ENCODE measurements around the gene THSD4.
"Not testable (repeated sequence)": the region's sequence is repeated elsewhere in the genome, so short reads cannot be mapped to it uniquely, and the experiment has no call there.

Gene THSD4

DNA sequence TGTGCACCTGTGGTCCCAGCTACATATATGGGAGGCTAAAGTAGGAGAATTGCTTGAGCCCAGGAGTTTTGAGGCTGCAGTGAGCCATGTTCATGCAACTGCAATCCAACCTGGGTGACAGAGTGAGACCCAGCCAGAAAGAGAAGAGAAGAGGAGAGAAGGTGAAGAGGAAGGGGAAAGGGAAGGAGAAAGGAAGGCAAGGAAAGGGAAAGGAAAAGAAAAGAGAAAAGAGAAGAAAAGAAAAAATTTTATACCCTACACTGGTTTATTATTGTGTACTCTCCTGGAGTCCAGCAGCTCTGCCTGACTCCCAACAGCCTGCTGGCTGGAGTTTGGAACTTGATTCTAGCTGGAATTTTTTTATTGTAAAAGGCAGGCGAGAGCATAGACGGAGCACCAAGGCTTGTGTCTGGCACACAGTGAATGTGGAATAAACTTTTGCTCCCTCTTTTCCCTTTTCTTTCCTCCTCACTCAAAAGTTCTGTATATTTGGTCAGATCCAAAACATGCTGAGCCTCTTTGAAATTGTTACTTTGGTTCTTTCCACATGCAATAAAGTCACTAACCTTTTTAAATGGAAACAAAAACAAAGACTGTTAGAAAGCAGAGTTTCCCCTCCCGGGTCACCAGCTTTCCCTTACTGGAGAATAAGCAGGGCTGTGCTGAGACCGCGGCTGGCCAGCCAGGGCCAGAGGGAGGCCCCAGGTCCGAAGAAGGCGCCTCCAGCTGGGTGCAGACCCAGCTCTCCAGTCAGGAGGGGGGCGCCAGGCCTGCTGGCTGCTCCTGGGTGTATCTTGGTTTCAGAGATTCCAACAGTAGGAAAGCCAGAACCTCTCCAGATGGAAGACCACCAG is 9.9 kb downstream of the THSD4 start:
- DNase-seq: no peak

GRCh38 chr15:71125831-71126450 is 10.7 kb downstream of the THSD4 start:
- DNase-seq: no peak

- DNase-seq: no peak
Measured at GRCh38 chr15:71127083-71127482, 11.8 kb downstream of the THSD4 start.

- DNase-seq: not testable (repeated sequence)
Measured at GRCh38 chr15:71128159-71128558, 12.9 kb downstream of the THSD4 start.

- DNase-seq: no peak
Measured at GRCh38 chr15:71128939-71129562, 13.8 kb downstream of the THSD4 start.

GRCh38 chr15:71129669-71130068 is 14.4 kb downstream of the THSD4 start:
- no peak for DNase-seq

GRCh38 chr15:71131601-71132362 is 16.5 kb downstream of the THSD4 start:
- DNase-seq: no peak

DNA sequence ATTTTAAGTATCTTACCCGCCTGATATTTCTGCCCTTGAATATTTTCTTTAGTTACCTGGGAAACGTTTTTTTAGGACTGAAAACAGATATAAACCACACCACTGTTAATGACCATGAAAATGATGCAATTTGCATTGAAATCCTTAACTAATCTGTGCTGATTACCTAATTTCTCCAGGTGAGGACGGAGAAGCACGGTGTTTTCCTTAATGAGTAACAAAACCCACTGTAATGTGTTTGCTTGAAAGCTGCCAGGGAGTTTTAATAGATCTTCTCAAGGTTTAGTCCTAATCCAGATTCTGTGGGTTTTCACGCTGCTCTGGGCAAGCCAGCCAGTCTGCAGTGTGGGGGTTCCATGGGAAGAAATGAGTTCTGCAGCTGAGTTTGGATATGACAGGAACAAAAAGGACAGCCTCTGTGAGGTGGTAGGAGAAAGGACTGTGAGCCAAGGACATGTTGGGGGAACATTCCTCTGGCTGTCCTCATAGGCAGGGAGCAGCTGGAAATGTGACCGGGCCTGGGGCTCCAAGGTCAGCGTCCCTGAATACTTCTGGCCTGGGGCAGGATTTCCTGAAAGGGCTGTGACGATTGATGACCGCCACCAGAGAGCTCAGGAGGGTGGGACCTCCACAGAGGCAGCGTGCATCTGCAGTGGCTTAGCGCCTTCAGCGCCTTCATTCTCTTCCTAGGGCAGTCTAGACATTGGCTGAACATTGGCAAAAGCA is 18.6 kb downstream of the THSD4 start:
- DNase-seq: no peak

GRCh38 chr15:71136159-71136783 is 21.0 kb downstream of the THSD4 start:
- DNase-seq: no peak

- no peak for DNase-seq
Measured at GRCh38 chr15:71136793-71137518, 21.7 kb downstream of the THSD4 start.

DNA sequence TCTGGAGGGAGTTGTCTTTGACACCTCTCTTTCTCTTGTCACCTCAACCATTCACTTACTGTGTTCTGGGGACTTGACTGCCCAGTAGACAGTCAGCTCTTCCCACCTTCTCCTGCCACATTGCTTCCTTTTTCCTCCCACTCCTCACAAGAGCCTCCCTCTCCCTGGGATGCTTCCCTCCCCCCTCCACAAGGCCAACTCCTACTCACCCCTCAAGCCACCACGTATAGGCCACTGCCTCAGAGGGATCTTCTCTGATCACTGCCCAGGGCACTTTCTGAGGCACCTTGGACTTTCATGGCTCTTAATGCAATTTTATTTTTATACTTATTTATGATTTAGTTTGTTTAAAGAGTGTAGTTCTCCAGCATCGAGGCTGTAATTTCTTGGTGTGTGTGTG is 23.2 kb downstream of the THSD4 start:
- no peak for DNase-seq

DNA sequence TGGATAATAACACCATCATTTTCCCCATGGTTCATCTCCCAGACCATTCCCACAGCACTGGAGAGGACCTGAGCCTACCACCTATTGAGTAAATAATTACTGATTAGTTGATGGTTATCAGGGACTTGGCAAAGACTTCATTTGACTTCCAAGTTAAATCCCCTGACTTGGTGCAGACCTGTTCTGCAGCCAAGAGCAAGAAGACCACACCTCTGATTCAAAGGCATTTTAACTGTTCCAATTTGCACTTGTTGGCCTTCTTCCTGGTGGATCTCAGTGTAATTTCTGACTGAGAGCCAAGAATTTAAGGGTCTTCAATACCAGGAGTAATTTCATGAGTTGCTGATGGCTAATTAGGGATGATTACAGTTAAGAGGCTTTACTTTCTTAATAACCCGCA is 24.0 kb downstream of the THSD4 start:
- no peak for DNase-seq

- DNase-seq: no peak
Measured at GRCh38 chr15:71141572-71141971, 26.3 kb downstream of the THSD4 start.

GRCh38 chr15:71142780-71143179 is 27.5 kb downstream of the THSD4 start:
- no peak for DNase-seq

- DNase-seq: no peak
Measured at GRCh38 chr15:71143373-71144310, 28.4 kb downstream of the THSD4 start.

GRCh38 chr15:71145648-71146047 is 30.4 kb downstream of the THSD4 start:
- no peak for DNase-seq

GRCh38 chr15:71146580-71146982 is 31.3 kb downstream of the THSD4 start:
- no peak for DNase-seq

- no peak for DNase-seq
Measured at GRCh38 chr15:71148048-71148447, 32.8 kb downstream of the THSD4 start.

- no peak for DNase-seq
Measured at GRCh38 chr15:71149646-71150557, 34.6 kb downstream of the THSD4 start.

Measured in T-helper 9 cell (primary cell).